ENCODE data around the gene CCNF. TPM values are rescaled to one million over a fixed set of nuclear protein-coding genes. Genes with fewer than 3 reads are reported as not detected.

Gene CCNF
- total and polyA plus RNA-seq, 2 donors from 2014 or later, result 0.77 to 2.9 TPM

- no peaks in the 10 kb centered on the region for H3K27me3 ChIP-seq (ENCODE audit: control insufficient read depth, insufficient read depth, low read length)
- no peak overlapping the region for H3K4me3 ChIP-seq (ENCODE audit: low read length in 3 of 3)
- DNase-seq (peak in 2 of 5 donors; percentile 52 to 68), FAIRE-seq (no peak)
- no peaks in the 10 kb centered on the region for H3K9me3 ChIP-seq (ENCODE audit: control insufficient read depth in 2 of 3, insufficient read depth in 1 of 3, low read length in 3 of 3)
- intact Hi-C loops (cut with DNase I), result no loop called here
- peaks cover 0 to 6% (median 0%) of the 10 kb centered on the region in 3 donors for H3K4me1 ChIP-seq (ENCODE audit: control insufficient read depth in 2 of 3, insufficient read depth in 2 of 3, low read depth in 1 of 3, low read length in 3 of 3)
- no peak for TF ChIP-seq CTCF (IDR thresholded peaks at IDR 0.05; ENCODE audit: borderline replicate concordance, extremely low read depth, insufficient read depth)
- H3K9ac ChIP-seq (ENCODE audit: low read length in 3 of 3), result no peak overlapping the region
- H3K27ac ChIP-seq (ENCODE audit: low read depth in 2 of 2, low read length in 2 of 2), result no peak overlapping the region
- no peaks in the 10 kb centered on the region for H3K36me3 ChIP-seq (ENCODE audit: control insufficient read depth in 2 of 3, insufficient read depth in 3 of 3, low read length in 3 of 3)
Observed at GRCh38 chr16:2460916-2461315, 31.7 kb downstream of the CCNF start.

DNA sequence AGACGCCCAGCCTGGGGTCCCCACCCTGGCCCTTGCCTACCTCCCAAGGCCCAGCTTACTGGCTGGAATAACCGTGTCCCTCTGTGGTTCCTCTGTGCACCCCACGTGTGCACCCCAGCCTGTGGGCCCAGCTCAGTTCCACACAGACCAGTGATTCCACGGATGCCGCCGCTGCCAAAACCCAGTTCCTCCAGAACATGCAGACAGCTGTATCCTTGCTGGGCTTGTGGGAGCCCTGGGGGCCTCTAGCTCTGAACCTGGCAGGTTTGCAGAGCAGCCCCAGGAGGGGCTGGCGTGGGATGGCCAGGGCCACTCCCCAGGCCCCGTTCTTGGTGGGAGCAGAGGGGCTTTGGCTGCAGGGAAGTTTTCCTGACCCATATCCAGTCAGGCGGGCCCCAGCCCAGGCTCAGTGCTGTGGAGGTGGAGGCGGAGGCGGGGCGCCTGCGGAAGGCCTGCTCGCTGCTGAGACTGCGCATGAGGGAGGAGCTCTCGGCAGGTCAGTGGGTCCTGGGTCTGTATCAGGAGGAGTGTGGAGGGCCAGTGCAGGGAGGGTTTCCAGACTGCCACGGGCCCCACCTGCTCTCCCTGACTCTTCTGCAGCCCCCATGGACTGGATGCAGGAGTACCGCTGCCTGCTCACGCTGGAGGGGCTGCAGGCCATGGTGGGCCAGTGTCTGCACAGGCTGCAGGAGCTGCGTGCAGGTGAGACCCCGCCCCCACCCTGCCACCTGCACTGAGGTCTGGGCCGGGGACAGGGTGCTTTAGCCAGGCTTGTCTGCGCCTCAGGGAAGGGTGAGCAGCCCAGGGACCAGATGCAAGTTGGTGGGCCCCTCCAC lies 33.0 kb downstream of the CCNF start:
- no peaks in the 10 kb centered on the region for H3K36me3 ChIP-seq (ENCODE audit: control insufficient read depth in 2 of 3, insufficient read depth in 3 of 3, low read length in 3 of 3)
- no peak overlapping the region for H3K27ac ChIP-seq (ENCODE audit: low read depth in 2 of 2, low read length in 2 of 2)
- intact Hi-C loops (cut with DNase I), result no loop called here
- peaks cover 0 to 6% (median 0%) of the 10 kb centered on the region in 3 donors for H3K4me1 ChIP-seq (ENCODE audit: control insufficient read depth in 2 of 3, insufficient read depth in 2 of 3, low read depth in 1 of 3, low read length in 3 of 3)
- DNase-seq, result peak in 2 of 5 donors; percentile 44 to 69
- H3K9me3 ChIP-seq (ENCODE audit: control insufficient read depth in 2 of 3, insufficient read depth in 1 of 3, low read length in 3 of 3), result no peaks in the 10 kb centered on the region
- no peak overlapping the region for H3K9ac ChIP-seq (ENCODE audit: low read length in 3 of 3)
- H3K4me3 ChIP-seq (ENCODE audit: low read length in 3 of 3), result no peak overlapping the region
- no peaks in the 10 kb centered on the region for H3K27me3 ChIP-seq (ENCODE audit: control insufficient read depth, insufficient read depth, low read length)
- no peak for FAIRE-seq
- TF ChIP-seq CTCF (IDR thresholded peaks at IDR 0.05; ENCODE audit: borderline replicate concordance, extremely low read depth, insufficient read depth), result no peak

DNA sequence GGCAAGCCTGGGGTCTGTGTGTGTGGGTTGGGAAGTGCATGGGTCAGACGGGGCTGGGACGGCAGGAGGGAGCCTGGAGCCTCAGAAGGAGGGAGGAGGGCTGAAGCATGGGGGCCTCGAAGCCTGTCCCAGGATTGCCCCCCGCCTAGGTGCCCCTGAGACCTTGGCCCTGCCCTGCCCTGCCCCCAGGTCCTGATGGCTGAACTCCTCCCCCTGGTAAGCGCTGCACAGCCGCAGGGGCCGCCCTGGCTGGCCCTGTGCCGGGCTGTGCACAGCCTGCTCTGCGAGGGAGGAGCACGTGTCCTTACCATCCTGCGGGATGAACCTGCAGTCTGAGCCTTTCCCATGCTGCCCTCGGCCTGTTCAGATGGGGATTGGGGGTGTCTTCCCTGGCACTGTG lies 35.1 kb downstream of the CCNF start:
- H3K27me3 ChIP-seq (ENCODE audit: control insufficient read depth, insufficient read depth, low read length), result no peaks in the 10 kb centered on the region
- DNase-seq (peak in 2 of 5 donors; percentile 33 to 71), FAIRE-seq (no peak)
- no peaks in the 10 kb centered on the region for H3K9me3 ChIP-seq (ENCODE audit: control insufficient read depth in 2 of 3, insufficient read depth in 1 of 3, low read length in 3 of 3)
- H3K9ac ChIP-seq (ENCODE audit: low read length in 3 of 3), result no peak overlapping the region
- no peak for TF ChIP-seq CTCF (IDR thresholded peaks at IDR 0.05; ENCODE audit: borderline replicate concordance, extremely low read depth, insufficient read depth)
- no peaks in the 10 kb centered on the region for H3K36me3 ChIP-seq (ENCODE audit: control insufficient read depth in 2 of 3, insufficient read depth in 3 of 3, low read length in 3 of 3)
- intact Hi-C loops (cut with DNase I), result no loop called here
- H3K4me3 ChIP-seq (ENCODE audit: low read length in 3 of 3), result no peak overlapping the region
- no peak overlapping the region for H3K27ac ChIP-seq (ENCODE audit: low read depth in 2 of 2, low read length in 2 of 2)
- peaks cover 0 to 11% (median 0%) of the 10 kb centered on the region in 3 donors for H3K4me1 ChIP-seq (ENCODE audit: control insufficient read depth in 2 of 3, insufficient read depth in 2 of 3, low read depth in 1 of 3, low read length in 3 of 3)
